Memory B cell (primary cell): ENCODE data around the gene DLX1.
"Not testable (repeated sequence)": the region's sequence is repeated elsewhere in the genome, so short reads cannot be mapped to it uniquely, and the experiment has no call there.

Experiments used
- ATAC-seq: fragments of 150-1000 bp; cut with Tn5 transposase; 2 replicates; pipeline ENCODE4 v1.10.0; 2021; ENCODE audit warnings: low read depth, mild to moderate bottlenecking, moderate library complexity
- DNase-seq, 2 donors: peaks; one replicate each; pipeline ENCODE4 v3.0.0; 2022; ENCODE audit warnings: low spot score in 2 of 2
- H3K27ac Mint-ChIP-seq: one replicate; pipeline ENCODE4 v1.8.0; 2022; ENCODE audit warnings: mild to moderate bottlenecking, moderate library complexity, mixed read lengths
- H3K27me3 Mint-ChIP-seq: one replicate; pipeline ENCODE4 v1.8.0; 2022; ENCODE audit warnings: mixed read lengths
- H3K36me3 Mint-ChIP-seq: one replicate; pipeline ENCODE4 v1.8.0; 2022; ENCODE audit warnings: mild to moderate bottlenecking, mixed read lengths
- H3K4me1 Mint-ChIP-seq: one replicate; pipeline ENCODE4 v1.8.0; 2022; ENCODE audit warnings: mixed read lengths
- H3K4me3 Mint-ChIP-seq: one replicate; pipeline ENCODE4 v1.8.0; 2022; ENCODE audit warnings: mild to moderate bottlenecking, moderate library complexity, mixed read lengths
- H3K9me3 Mint-ChIP-seq: one replicate; pipeline ENCODE4 v1.8.0; 2022; ENCODE audit warnings: mixed read lengths

Gene DLX1

DNA sequence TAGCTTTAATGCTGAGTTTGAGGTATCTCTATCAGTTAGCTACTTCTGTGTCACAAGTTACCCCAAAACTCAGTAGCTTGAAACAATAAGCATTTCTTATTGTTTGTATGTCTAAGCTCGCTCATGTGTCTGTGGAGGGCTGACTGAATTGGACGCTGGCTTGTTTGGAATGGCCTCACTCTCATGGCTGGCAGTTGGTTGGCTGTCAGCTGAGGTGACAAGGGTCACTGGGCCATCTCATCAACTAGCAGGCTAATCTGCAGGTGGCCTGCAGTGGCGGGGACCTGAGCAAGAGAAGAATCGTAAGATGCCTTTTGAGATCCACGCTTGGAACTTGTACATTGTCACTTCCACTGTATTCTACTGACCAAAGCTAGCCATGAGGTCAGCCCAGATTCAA is 30.8 kb downstream of the DLX1 start:
- Mint-ChIP-seq H3K4me3 (no peak overlapping the region), H3K4me1 (no peaks in the 10 kb centered on the region), H3K27me3 (peaks cover 15% of the 10 kb centered on the region), H3K36me3 (no peaks in the 10 kb centered on the region), H3K27ac (no peak overlapping the region), H3K9me3 (no peaks in the 10 kb centered on the region)
- no peak for ATAC-seq
- no peak for DNase-seq

DNA sequence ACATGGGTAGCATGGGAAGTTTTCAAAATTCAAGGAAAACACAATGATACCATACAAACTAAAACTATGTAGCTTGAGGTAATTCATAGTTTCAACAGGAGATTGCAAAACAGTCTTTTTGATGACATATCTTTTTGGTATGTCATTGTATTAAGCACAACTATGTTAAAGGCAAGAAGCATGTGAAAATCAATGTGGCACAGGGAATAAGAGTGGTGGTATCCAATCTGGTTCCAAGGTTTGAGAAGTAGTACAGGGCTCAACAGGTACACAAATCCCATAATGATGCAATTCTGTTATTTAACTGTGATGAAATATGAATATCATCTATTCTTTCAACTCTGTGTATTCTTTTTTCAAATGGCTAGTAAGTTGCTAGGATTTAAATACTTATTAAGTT is 33.8 kb downstream of the DLX1 start:
- H3K9me3 Mint-ChIP-seq, result no peaks in the 10 kb centered on the region
- H3K4me3 Mint-ChIP-seq, result no peak overlapping the region
- H3K27me3 Mint-ChIP-seq, result peaks cover 13% of the 10 kb centered on the region
- H3K4me1 Mint-ChIP-seq, result no peaks in the 10 kb centered on the region
- ATAC-seq (no peak), DNase-seq (no peak)
- no peaks in the 10 kb centered on the region for H3K36me3 Mint-ChIP-seq
- no peak overlapping the region for H3K27ac Mint-ChIP-seq

DNA sequence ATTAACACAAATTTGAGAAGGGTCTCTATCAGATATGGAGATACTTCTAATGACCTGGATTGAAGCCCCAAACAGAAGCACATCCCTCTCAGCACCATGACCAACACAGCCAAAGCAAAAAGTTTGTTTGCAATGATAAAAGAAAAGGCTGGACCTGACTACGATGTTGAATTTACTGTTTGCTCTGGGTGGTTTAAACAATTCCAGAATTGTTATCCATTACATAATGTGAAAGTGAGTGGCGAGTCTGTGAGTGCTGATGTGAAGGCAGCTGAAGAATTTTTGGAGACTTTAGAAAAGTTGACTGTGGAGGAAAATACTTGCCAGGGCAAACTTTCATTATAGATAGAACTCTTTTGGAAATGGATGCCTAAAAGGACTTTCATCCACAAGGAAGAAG is 34.8 kb downstream of the DLX1 start:
- ATAC-seq (no peak), DNase-seq (no peak)
- Mint-ChIP-seq H3K9me3 (no peaks in the 10 kb centered on the region), H3K27me3 (peaks cover 9% of the 10 kb centered on the region), H3K36me3 (no peaks in the 10 kb centered on the region), H3K4me1 (no peaks in the 10 kb centered on the region), H3K4me3 (no peak overlapping the region), H3K27ac (no peak overlapping the region)

DNA sequence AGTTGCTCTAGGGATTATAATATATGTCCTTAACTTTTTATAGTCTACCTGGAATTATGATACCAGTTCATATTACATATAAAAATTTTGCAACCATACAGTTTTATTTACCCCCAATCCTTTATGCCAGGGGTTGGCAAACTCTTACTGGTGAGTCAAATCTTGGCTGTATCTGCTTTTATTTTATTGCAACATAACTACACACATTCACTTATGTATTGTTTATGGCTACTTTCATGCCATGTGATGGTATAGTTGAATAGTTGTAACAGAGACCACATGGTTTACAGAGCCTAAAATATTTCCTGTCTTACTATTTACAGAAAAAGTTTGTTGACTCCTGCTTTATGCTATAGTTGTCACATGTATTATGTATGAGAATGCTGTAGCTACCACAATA is 43.2 kb downstream of the DLX1 start:
- Mint-ChIP-seq H3K4me1 (no peaks in the 10 kb centered on the region), H3K9me3 (peaks cover 7% of the 10 kb centered on the region), H3K36me3 (no peaks in the 10 kb centered on the region), H3K27me3 (peaks cover 3% of the 10 kb centered on the region), H3K4me3 (no peak overlapping the region), H3K27ac (no peak overlapping the region)
- ATAC-seq, result no peak
- DNase-seq, result no peak

DNA sequence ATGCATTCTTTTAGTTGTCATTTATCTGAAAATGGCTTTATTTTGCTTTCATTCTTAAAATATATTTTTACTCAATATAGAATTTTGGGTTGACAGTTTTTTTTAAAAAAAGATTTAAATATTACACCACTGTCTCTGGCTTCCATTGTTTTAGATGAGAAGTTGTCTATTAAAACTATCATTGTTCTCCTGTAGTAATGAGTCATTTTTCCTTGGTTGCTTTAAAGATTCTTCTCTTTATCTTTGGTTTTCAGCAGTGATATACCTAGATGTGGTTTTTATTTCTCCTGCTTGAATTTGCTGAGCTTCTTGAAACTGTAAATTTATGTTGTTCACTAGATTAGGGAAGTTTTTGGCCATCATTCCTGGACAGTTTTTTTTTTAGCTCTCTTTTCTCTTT is 44.1 kb downstream of the DLX1 start:
- Mint-ChIP-seq H3K36me3 (no peaks in the 10 kb centered on the region), H3K27ac (no peak overlapping the region), H3K27me3 (peaks cover 4% of the 10 kb centered on the region), H3K4me3 (no peak overlapping the region), H3K4me1 (no peaks in the 10 kb centered on the region), H3K9me3 (peaks cover 7% of the 10 kb centered on the region)
- DNase-seq, result no peak
- ATAC-seq, result no peak

GRCh38 chr2:172131713-172132555 is 46.6 kb downstream of the DLX1 start:
- peaks cover 13% of the 10 kb centered on the region for H3K27me3 Mint-ChIP-seq
- H3K4me1 Mint-ChIP-seq, result no peaks in the 10 kb centered on the region
- peaks cover 7% of the 10 kb centered on the region for H3K9me3 Mint-ChIP-seq
- no peak overlapping the region for H3K4me3 Mint-ChIP-seq
- ATAC-seq, result no peak
- DNase-seq, result no peak
- H3K36me3 Mint-ChIP-seq, result no peaks in the 10 kb centered on the region
- no peak overlapping the region for H3K27ac Mint-ChIP-seq

GRCh38 chr2:172134270-172134669 is 49.0 kb downstream of the DLX1 start:
- H3K4me1 Mint-ChIP-seq, result no peaks in the 10 kb centered on the region
- H3K9me3 Mint-ChIP-seq, result peaks cover 7% of the 10 kb centered on the region
- no peak overlapping the region for H3K27ac Mint-ChIP-seq
- no peaks in the 10 kb centered on the region for H3K36me3 Mint-ChIP-seq
- no peak for ATAC-seq
- H3K4me3 Mint-ChIP-seq, result no peak overlapping the region
- DNase-seq, result no peak
- peaks cover 15% of the 10 kb centered on the region for H3K27me3 Mint-ChIP-seq

GRCh38 chr2:172135446-172135845 is 50.1 kb downstream of the DLX1 start:
- Mint-ChIP-seq H3K9me3 (peaks cover 2% of the 10 kb centered on the region), H3K27ac (no peak overlapping the region), H3K27me3 (peaks cover 15% of the 10 kb centered on the region), H3K36me3 (no peaks in the 10 kb centered on the region), H3K4me1 (no peaks in the 10 kb centered on the region), H3K4me3 (no peak overlapping the region)
- no peak for ATAC-seq
- DNase-seq, result no peak

GRCh38 chr2:172137109-172137508 is 51.8 kb downstream of the DLX1 start:
- ATAC-seq, result no peak
- no peaks in the 10 kb centered on the region for H3K4me1 Mint-ChIP-seq
- H3K4me3 Mint-ChIP-seq, result no peak overlapping the region

GRCh38 chr2:172137943-172138342 is 52.6 kb downstream of the DLX1 start:
- no peaks in the 10 kb centered on the region for H3K9me3 Mint-ChIP-seq
- H3K4me3 Mint-ChIP-seq, result no peak overlapping the region
- no peak overlapping the region for H3K27ac Mint-ChIP-seq
- H3K36me3 Mint-ChIP-seq, result no peaks in the 10 kb centered on the region
- DNase-seq (no peak), ATAC-seq (no peak)
- H3K4me1 Mint-ChIP-seq, result no peaks in the 10 kb centered on the region
- peaks cover 13% of the 10 kb centered on the region for H3K27me3 Mint-ChIP-seq

More at GRCh38 chr2:172137109-172137508, 51.8 kb downstream of the DLX1 start:
- Mint-ChIP-seq H3K9me3 (no peaks in the 10 kb centered on the region), H3K27me3 (peaks cover 15% of the 10 kb centered on the region), H3K36me3 (no peaks in the 10 kb centered on the region), H3K27ac (no peak overlapping the region)
- no peak for DNase-seq

GRCh38 chr2:172138727-172139126 is 53.4 kb downstream of the DLX1 start:
- ATAC-seq, H3K27ac Mint-ChIP-seq, H3K9me3 Mint-ChIP-seq, DNase-seq, H3K4me3 Mint-ChIP-seq, H3K4me1 Mint-ChIP-seq, H3K36me3 Mint-ChIP-seq: not testable (repeated sequence)
- H3K27me3 Mint-ChIP-seq, result peaks cover 11% of the 10 kb centered on the region
